Measurements from ENCODE around the gene XRN1.
"Not testable (repeated sequence)": the region's sequence is repeated elsewhere in the genome, so short reads cannot be mapped to it uniquely, and the experiment has no call there.

XRN1 gene

GRCh38 chr3:142324275-142324953 is 123.4 kb downstream of the XRN1 start:
- not testable (repeated sequence) for DNase-seq

GRCh38 chr3:142319912-142320311 is 127.9 kb downstream of the XRN1 start:
- no peak for DNase-seq

- no peak for DNase-seq
Observed at GRCh38 chr3:142319094-142319493, 128.7 kb downstream of the XRN1 start.

- no peak for DNase-seq
Observed at GRCh38 chr3:142318331-142318730, 129.5 kb downstream of the XRN1 start.

GRCh38 chr3:142315978-142316388 is 131.9 kb downstream of the XRN1 start:
- not testable (repeated sequence) for DNase-seq

- no peak for DNase-seq
Observed at GRCh38 chr3:142315083-142315482, 132.8 kb downstream of the XRN1 start.

- DNase-seq: no peak
Observed at GRCh38 chr3:142310439-142310838, 137.4 kb downstream of the XRN1 start.

GRCh38 chr3:142302847-142303246 is 145.0 kb downstream of the XRN1 start:
- DNase-seq: not testable (repeated sequence)

- DNase-seq: no peak
Observed at GRCh38 chr3:142298626-142299025, 149.2 kb downstream of the XRN1 start.

- no peak for DNase-seq
Observed at GRCh38 chr3:142296507-142296906, 151.3 kb downstream of the XRN1 start.

- DNase-seq: no peak
Observed at GRCh38 chr3:142287866-142288638, 159.8 kb downstream of the XRN1 start.

- DNase-seq: no peak
Observed at GRCh38 chr3:142285083-142285517, 162.7 kb downstream of the XRN1 start.

GRCh38 chr3:142282503-142282902 is 165.3 kb downstream of the XRN1 start:
- DNase-seq: no peak

- no peak for DNase-seq
Observed at GRCh38 chr3:142281474-142281873, 166.4 kb downstream of the XRN1 start.

GRCh38 chr3:142279965-142280590 is 167.8 kb downstream of the XRN1 start:
- peak; percentile 44 for DNase-seq

GRCh38 chr3:142278451-142278850 is 169.4 kb downstream of the XRN1 start:
- DNase-seq: no peak

GRCh38 chr3:142276781-142277180 is 171.1 kb downstream of the XRN1 start:
- DNase-seq: no peak

- DNase-seq: no peak
Observed at GRCh38 chr3:142275856-142276255, 172.0 kb downstream of the XRN1 start.

- DNase-seq: no peak
Observed at GRCh38 chr3:142274908-142275307, 172.9 kb downstream of the XRN1 start.

- DNase-seq: no peak
Observed at GRCh38 chr3:142273501-142273900, 174.3 kb downstream of the XRN1 start.

- DNase-seq: no peak
Observed at GRCh38 chr3:142272200-142272891, 175.5 kb downstream of the XRN1 start.

- DNase-seq: no peak
Observed at GRCh38 chr3:142270407-142270806, 177.4 kb downstream of the XRN1 start.

GRCh38 chr3:142269767-142270166 is 178.1 kb downstream of the XRN1 start:
- DNase-seq: no peak

All from activated CD4-positive, alpha-beta T cell treated with anti-CD3 and anti-CD28 coated beads for 48 hours (primary cell).